Osteoblast (primary cell): ENCODE data around the gene CEP89. TPM values are rescaled to one million over a fixed set of nuclear protein-coding genes. Genes with fewer than 3 reads are reported as not detected.

Experiments
- DNase-seq: peaks from one replicate; pipeline ENCODE4 v3.0.0; 2011; ENCODE audit warnings: low spot score, mixed read lengths; ENCODE audit not compliant: insufficient read length; ENCODE audit errors: missing footprints
- H2AFZ ChIP-seq: 2 replicates; pipeline ENCODE4 v1.6.0; 2011; ENCODE audit warnings: mild to moderate bottlenecking, low read length
- H3K27ac ChIP-seq: 2 replicates; pipeline ENCODE4 v1.5.1; 2011; ENCODE audit warnings: mild to moderate bottlenecking, low read depth, low read length, moderate library complexity
- H3K27me3 ChIP-seq: 2 replicates; pipeline ENCODE4 v1.6.0; 2012; ENCODE audit warnings: mild to moderate bottlenecking, control low read depth, inconsistent platforms, low read length, moderate library complexity; ENCODE audit not compliant: insufficient read depth
- H3K36me3 ChIP-seq: 2 replicates; pipeline ENCODE4 v1.5.1; 2011; ENCODE audit warnings: mild to moderate bottlenecking, low read length, control low read depth, moderate library complexity; ENCODE audit not compliant: insufficient read depth
- H3K4me1 ChIP-seq: 2 replicates; pipeline ENCODE4 v1.5.1; 2011; ENCODE audit warnings: mild to moderate bottlenecking, low read length, control low read depth, moderate library complexity; ENCODE audit not compliant: insufficient read depth
- H3K4me2 ChIP-seq: 2 replicates; pipeline ENCODE4 v1.6.0; 2011; ENCODE audit warnings: mild to moderate bottlenecking, low read length; ENCODE audit not compliant: insufficient read depth
- H3K4me3 ChIP-seq: fragments of 200-600 bp; sonication (generic); 3 replicates; pipeline ENCODE4 v1.5.1; 2012; ENCODE audit warnings: mild to moderate bottlenecking, low read length, inconsistent platforms; ENCODE audit not compliant: insufficient read depth
- H3K79me2 ChIP-seq: 2 replicates; pipeline ENCODE4 v1.6.0; 2012; ENCODE audit warnings: mild to moderate bottlenecking, low read length, control low read depth, inconsistent platforms; ENCODE audit not compliant: insufficient read depth
- H3K9me3 ChIP-seq: 2 replicates; pipeline ENCODE4 v1.5.1; 2011; ENCODE audit warnings: low read depth, low read length, control low read depth
- H4K20me1 ChIP-seq: 2 replicates; pipeline ENCODE4 v1.6.0; 2012; ENCODE audit warnings: mild to moderate bottlenecking, low read length, control low read depth; ENCODE audit not compliant: insufficient read depth
- total RNA-seq: library from RNA; depleted of rRNA; stranded (reverse); fragments of >200 nt; gene quantifications from 2 replicates; pipeline ENCODE4 v1.2.3, GENCODE V29; 2012
- TF ChIP-seq, protein P1 (sequence below): IDR thresholded peaks from 2 replicates; pipeline ENCODE4 v1.5.1; 2011; ENCODE audit warnings: mild to moderate bottlenecking, low read depth, low read length, moderate library complexity; ENCODE audit errors: extremely low read depth

CEP89 gene
- total RNA-seq, 1 donor: 18.5 TPM

DNA sequence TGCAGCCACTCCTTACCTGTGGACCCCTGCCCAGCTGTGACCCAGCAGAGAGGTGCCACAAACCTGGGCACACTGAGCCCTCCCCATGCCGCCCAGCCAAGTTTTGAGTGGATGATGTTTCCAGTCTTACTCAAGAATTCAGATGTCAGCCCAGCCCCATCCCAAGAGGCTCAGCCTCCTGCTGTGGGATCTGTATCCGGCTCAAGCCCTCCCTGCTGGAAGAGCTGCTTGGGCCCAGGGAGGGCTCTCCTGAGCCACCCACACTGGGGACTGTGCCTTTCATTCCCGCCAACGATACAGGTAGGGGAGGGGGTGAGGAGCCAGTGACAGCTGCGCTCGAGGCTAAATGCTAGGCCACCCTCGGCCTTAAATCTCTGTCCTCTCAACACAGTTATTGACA, 96.3 kb downstream of the CEP89 start:
- DNase-seq: no peak
- Histone ChIP-seq H3K4me3 (no peak overlapping the region), H3K9me3 (no peaks in the 10 kb centered on the region), H3K4me2 (no peak overlapping the region), H3K4me1 (peaks cover 5% of the 10 kb centered on the region), H3K27me3 (no peaks in the 10 kb centered on the region), H3K79me2 (no peaks in the 10 kb centered on the region), H3K36me3 (no peaks in the 10 kb centered on the region), H2AFZ (no peak overlapping the region), H4K20me1 (no peaks in the 10 kb centered on the region), H3K27ac (no peak overlapping the region)
- TF ChIP-seq, protein P1, sequence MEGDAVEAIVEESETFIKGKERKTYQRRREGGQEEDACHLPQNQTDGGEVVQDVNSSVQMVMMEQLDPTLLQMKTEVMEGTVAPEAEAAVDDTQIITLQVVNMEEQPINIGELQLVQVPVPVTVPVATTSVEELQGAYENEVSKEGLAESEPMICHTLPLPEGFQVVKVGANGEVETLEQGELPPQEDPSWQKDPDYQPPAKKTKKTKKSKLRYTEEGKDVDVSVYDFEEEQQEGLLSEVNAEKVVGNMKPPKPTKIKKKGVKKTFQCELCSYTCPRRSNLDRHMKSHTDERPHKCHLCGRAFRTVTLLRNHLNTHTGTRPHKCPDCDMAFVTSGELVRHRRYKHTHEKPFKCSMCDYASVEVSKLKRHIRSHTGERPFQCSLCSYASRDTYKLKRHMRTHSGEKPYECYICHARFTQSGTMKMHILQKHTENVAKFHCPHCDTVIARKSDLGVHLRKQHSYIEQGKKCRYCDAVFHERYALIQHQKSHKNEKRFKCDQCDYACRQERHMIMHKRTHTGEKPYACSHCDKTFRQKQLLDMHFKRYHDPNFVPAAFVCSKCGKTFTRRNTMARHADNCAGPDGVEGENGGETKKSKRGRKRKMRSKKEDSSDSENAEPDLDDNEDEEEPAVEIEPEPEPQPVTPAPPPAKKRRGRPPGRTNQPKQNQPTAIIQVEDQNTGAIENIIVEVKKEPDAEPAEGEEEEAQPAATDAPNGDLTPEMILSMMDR: no peak

DNA sequence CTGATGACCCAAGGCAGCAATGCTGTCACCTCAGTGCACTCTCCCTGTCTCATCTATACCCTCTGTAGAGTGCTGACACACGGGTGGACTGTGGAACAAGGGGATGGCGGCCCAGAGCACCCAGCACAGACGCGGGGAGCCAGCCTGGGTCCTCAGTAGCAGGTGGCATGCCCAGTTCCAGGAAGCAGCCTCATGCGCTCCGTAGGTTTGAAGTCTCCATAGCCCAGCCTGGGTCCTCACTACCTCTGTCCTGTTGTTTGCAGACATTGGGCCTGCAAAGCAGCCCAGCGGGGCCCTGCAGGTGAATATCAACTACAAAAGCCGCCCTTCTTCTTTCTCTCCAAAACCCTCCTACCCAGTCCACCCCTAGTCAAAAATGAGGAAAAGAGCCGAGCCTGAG, 97.2 kb downstream of the CEP89 start:
- Histone ChIP-seq H3K9me3 (no peaks in the 10 kb centered on the region), H3K79me2 (no peaks in the 10 kb centered on the region), H4K20me1 (no peaks in the 10 kb centered on the region), H3K36me3 (no peaks in the 10 kb centered on the region), H3K4me1 (peaks cover 5% of the 10 kb centered on the region), H3K4me2 (no peak overlapping the region), H3K27ac (no peak overlapping the region), H2AFZ (no peak overlapping the region), H3K27me3 (no peaks in the 10 kb centered on the region), H3K4me3 (no peak overlapping the region)
- TF ChIP-seq, protein P1: no peak
- DNase-seq: peak; percentile 55

DNA sequence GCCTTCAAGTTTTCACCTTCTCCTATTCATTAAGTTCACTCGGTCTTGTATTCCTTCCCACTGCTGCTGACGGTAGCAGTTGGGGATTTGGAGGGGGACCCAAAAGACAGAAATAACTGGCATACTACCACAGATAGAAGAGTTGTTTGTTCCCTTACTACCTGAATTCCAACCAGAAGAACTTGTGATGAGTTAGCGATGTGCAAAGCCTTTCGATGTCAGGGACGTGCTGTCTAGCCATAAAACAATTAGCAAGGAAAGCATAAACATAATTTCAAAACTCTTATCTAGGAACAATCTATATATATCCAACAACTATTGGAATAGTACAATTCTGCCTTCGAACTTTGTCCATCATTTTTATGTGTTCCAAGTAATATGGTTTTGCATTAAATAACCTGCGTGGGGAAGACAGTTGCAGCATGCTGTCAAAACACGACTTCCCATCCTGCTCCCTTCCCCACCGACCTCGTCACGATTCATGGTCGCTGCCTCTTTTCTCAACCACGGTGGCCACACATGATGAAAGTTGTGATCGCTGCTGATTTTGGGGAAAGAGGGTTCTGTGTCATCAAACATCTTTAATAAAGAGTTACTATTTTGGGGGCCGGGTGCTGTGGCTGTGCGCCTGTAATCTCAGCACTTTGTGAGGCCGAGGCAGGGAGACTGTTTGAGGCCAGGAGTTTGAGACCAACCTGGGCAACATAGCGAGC, 98.4 kb downstream of the CEP89 start:
- TF ChIP-seq, protein P1: no peak
- Histone ChIP-seq H3K79me2 (no peaks in the 10 kb centered on the region), H2AFZ (no peak overlapping the region), H3K9me3 (no peaks in the 10 kb centered on the region), H3K27me3 (no peaks in the 10 kb centered on the region), H3K27ac (no peak overlapping the region), H3K4me3 (no peak overlapping the region), H3K4me2 (no peak overlapping the region), H4K20me1 (no peaks in the 10 kb centered on the region), H3K4me1 (peaks cover 5% of the 10 kb centered on the region), H3K36me3 (no peaks in the 10 kb centered on the region)
- DNase-seq: no peak

DNA sequence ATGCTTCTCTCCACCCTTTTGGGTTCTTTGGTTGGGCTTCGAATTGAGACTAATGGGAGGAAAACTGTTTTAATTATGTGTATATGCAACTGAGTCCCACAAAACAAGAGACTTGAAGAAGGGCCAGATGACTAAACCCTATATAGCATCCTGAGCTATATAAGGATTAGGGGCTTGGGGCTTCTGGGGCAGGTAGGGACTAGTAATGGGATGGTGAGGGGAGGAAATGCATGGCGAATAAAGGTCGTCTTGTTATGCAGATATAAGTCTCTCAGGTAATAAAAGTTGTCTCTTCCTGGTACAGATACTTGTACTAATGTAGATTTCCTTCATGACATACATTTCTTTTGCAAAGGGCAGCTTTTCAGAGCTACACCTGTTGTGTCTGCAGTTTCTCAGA, 99.4 kb downstream of the CEP89 start:
- TF ChIP-seq, protein P1: no peak
- Histone ChIP-seq H3K9me3 (no peaks in the 10 kb centered on the region), H3K79me2 (no peaks in the 10 kb centered on the region), H3K27ac (no peak overlapping the region), H3K4me2 (no peak overlapping the region), H3K4me3 (no peak overlapping the region), H3K27me3 (no peaks in the 10 kb centered on the region), H4K20me1 (no peaks in the 10 kb centered on the region), H3K36me3 (no peaks in the 10 kb centered on the region), H3K4me1 (peaks cover 4% of the 10 kb centered on the region), H2AFZ (no peak overlapping the region)
- DNase-seq: peak; percentile 36
